GM23338 (cell line): ENCODE results near the gene SIGLEC6.

Experiments
- CREB1 ChIP-seq: fragments of 250-450 bp; sonication (Bioruptor Pico); IDR thresholded peaks from 2 replicates; pipeline ENCODE4 v1.5.0; 2020; ENCODE audit warnings: low read depth, mild to moderate bottlenecking, moderate library complexity
- CTCF ChIP-seq, 2 experiments: fragments of 200-600 bp in 1 of 2; sonication (generic) in 1 of 2; conservative IDR thresholded peaks; 2 replicates each; pipeline versions ENCODE4 v1.5.1 to v1.6.1; 2016 to 2017; ENCODE audit warnings: antibody characterized with exemption in 2 of 2, low read depth in 2 of 2, mild to moderate bottlenecking in 2 of 2, moderate library complexity in 1 of 2
- POLR2AphosphoS5 ChIP-seq: IDR thresholded peaks from 2 replicates; pipeline ENCODE4 v1.6.1; 2016; ENCODE audit warnings: antibody characterized with exemption, low read depth

GRCh38 chr19:51477344-51477743 lies 54.1 kb downstream of the SIGLEC6 start:
- TF ChIP-seq CREB1 (CRISPR knock-in tag) (no peak), CTCF (conservative IDR thresholded peaks at IDR 0.05; ENCODE audit: low read depth in 2 of 2) (no peak), POLR2AphosphoS5 (no peak)
